HEK293 (cell line): Measurements from ENCODE around the gene MAML3.

ENCODE experiments used
- CTCF ChIA-PET: fragments of 350-600 bp; formaldehyde crosslinking; extraction: SDS; loops from one replicate; lab custom pipeline; 2021; ENCODE audit warnings: antibody characterized with exemption; lab: Yijun Ruan, JAX
- POLR2A ChIA-PET: fragments of 300-600 bp; formaldehyde crosslinking; extraction: SDS; loops from one replicate; lab custom pipeline; 2020; ENCODE audit warnings: antibody characterized with exemption, inconsistent platforms; lab: Yijun Ruan, JAX
- H3K27ac ChIP-seq: fragments of 200-500 bp; sonication (Bioruptor generic); 2 replicates; pipeline ENCODE4 v1.5.1; 2014; ENCODE audit warnings: low read depth, low read length, control low read depth, inconsistent platforms; ENCODE audit errors: extremely low read depth
- H3K36me3 ChIP-seq, 2 experiments: fragments of 200-500 bp in 1 of 2; sonication (Bioruptor generic) in 1 of 2; 1 replicate in 1 of 2; 2 replicates in 1 of 2; pipeline ENCODE4 v1.5.1; 2014 to 2017; ENCODE audit warnings: inconsistent platforms in 2 of 2, low read length in 2 of 2; ENCODE audit not compliant: control insufficient read depth in 2 of 2, insufficient read depth in 1 of 2
- H3K4me1 ChIP-seq: fragments of 200-500 bp; sonication (Bioruptor generic); 2 replicates; pipeline ENCODE4 v1.5.1; 2014; ENCODE audit warnings: mild to moderate bottlenecking, low read length, inconsistent platforms; ENCODE audit not compliant: control insufficient read depth, insufficient read depth
- H3K4me3 ChIP-seq: 2 replicates; pipeline ENCODE4 v1.5.1; 2011; ENCODE audit warnings: low read depth, mild to moderate bottlenecking, control low read depth, low read length, moderate library complexity
- H3K9me3 ChIP-seq: fragments of 200-500 bp; sonication (Bioruptor generic); 2 replicates; pipeline ENCODE4 v1.5.1; 2014; ENCODE audit warnings: low read depth, low read length, inconsistent platforms; ENCODE audit not compliant: control insufficient read depth, insufficient read depth
- BCL6B ChIP-seq: fragments of 450-650 bp; formaldehyde crosslinking; IDR thresholded peaks from 2 replicates; pipeline ENCODE4 v1.5.1; 2017; ENCODE audit warnings: missing biosample characterization, missing genetic modification characterization
- GLI2 ChIP-seq: fragments of 450-650 bp; formaldehyde crosslinking; IDR thresholded peaks from 2 replicates; pipeline ENCODE4; 2017; ENCODE audit warnings: missing biosample characterization, missing genetic modification characterization, low read depth, borderline replicate concordance
- OSR2 ChIP-seq: fragments of 450-650 bp; formaldehyde crosslinking; IDR thresholded peaks from 2 replicates; pipeline ENCODE4 v1.5.1; 2016; ENCODE audit warnings: missing biosample characterization, missing genetic modification characterization
- OVOL3 ChIP-seq: fragments of 450-650 bp; formaldehyde crosslinking; IDR thresholded peaks from 2 replicates; pipeline ENCODE4 v1.5.1; 2016; ENCODE audit warnings: missing biosample characterization, missing genetic modification characterization
- RBAK ChIP-seq: fragments of 450-650 bp; formaldehyde crosslinking; IDR thresholded peaks from 2 replicates; pipeline ENCODE4 v1.5.1; 2016; ENCODE audit warnings: missing biosample characterization, missing genetic modification characterization
- TCF7L2 ChIP-seq: IDR thresholded peaks from 2 replicates; pipeline ENCODE4 v1.6.1; 2011; ENCODE audit warnings: low read depth, mild to moderate bottlenecking, inconsistent platforms, low read length, moderate library complexity, borderline replicate concordance
- TSHZ1 ChIP-seq: fragments of 450-650 bp; formaldehyde crosslinking; IDR thresholded peaks from 2 replicates; pipeline ENCODE4 v1.5.1; 2016; ENCODE audit warnings: missing biosample characterization, missing genetic modification characterization, borderline replicate concordance
- ZBTB48 ChIP-seq: fragments of 450-650 bp; formaldehyde crosslinking; IDR thresholded peaks from 2 replicates; pipeline ENCODE4 v1.5.1; 2016; ENCODE audit warnings: missing biosample characterization, missing genetic modification characterization
- ZBTB8A ChIP-seq: fragments of 450-650 bp; formaldehyde crosslinking; IDR thresholded peaks from 2 replicates; pipeline ENCODE4 v1.5.1; 2016; ENCODE audit warnings: missing biosample characterization, missing genetic modification characterization
- ZEB2 ChIP-seq: fragments of 450-650 bp; formaldehyde crosslinking; IDR thresholded peaks from 2 replicates; pipeline ENCODE4 v1.5.1; 2016; ENCODE audit warnings: missing biosample characterization, missing genetic modification characterization
- ZNF112 ChIP-seq: fragments of 450-650 bp; formaldehyde crosslinking; IDR thresholded peaks from 2 replicates; pipeline ENCODE4 v1.5.0; 2017; ENCODE audit warnings: missing biosample characterization, missing genetic modification characterization
- ZNF133 ChIP-seq: fragments of 450-650 bp; formaldehyde crosslinking; IDR thresholded peaks from 2 replicates; pipeline ENCODE4 v1.5.1; 2016; ENCODE audit warnings: missing biosample characterization, missing genetic modification characterization
- ZNF157 ChIP-seq: fragments of 450-650 bp; formaldehyde crosslinking; IDR thresholded peaks from 2 replicates; pipeline ENCODE4 v1.5.1; 2016; ENCODE audit warnings: missing biosample characterization, missing genetic modification characterization
- ZNF169 ChIP-seq: fragments of 450-650 bp; formaldehyde crosslinking; IDR thresholded peaks from 2 replicates; pipeline ENCODE4 v1.5.1; 2016; ENCODE audit warnings: missing biosample characterization, missing genetic modification characterization
- ZNF2 ChIP-seq: fragments of 450-650 bp; formaldehyde crosslinking; IDR thresholded peaks from 2 replicates; pipeline ENCODE4 v1.5.1; 2016; ENCODE audit warnings: missing biosample characterization, missing genetic modification characterization
- ZNF26 ChIP-seq: fragments of 450-650 bp; formaldehyde crosslinking; IDR thresholded peaks from 2 replicates; pipeline ENCODE4 v1.5.1; 2016; ENCODE audit warnings: missing biosample characterization, missing genetic modification characterization
- ZNF274 ChIP-seq, 2 experiments: fragments of 200-500 bp in 1 of 2; fragments of 450-650 bp in 1 of 2; sonication (Bioruptor generic) in 1 of 2; formaldehyde crosslinking in 1 of 2; IDR thresholded peaks; 2 replicates each; pipeline versions ENCODE4 v1.5.1 to v1.6.1; 2014 to 2016; ENCODE audit warnings: borderline replicate concordance in 1 of 2, inconsistent platforms in 1 of 2, low read length in 1 of 2, missing biosample characterization in 1 of 2, missing genetic modification characterization in 1 of 2
- ZNF280D ChIP-seq: fragments of 450-650 bp; formaldehyde crosslinking; IDR thresholded peaks from 2 replicates; pipeline ENCODE4 v1.5.1; 2016; ENCODE audit warnings: missing biosample characterization, missing genetic modification characterization
- ZNF324 ChIP-seq: fragments of 450-650 bp; formaldehyde crosslinking; IDR thresholded peaks from 2 replicates; pipeline ENCODE4 v1.5.1; 2016; ENCODE audit warnings: missing biosample characterization, missing genetic modification characterization
- ZNF350 ChIP-seq: fragments of 450-650 bp; formaldehyde crosslinking; IDR thresholded peaks from 2 replicates; pipeline ENCODE4 v1.5.0; 2017; ENCODE audit warnings: missing biosample characterization, mild to moderate bottlenecking, missing genetic modification characterization
- ZNF501 ChIP-seq: fragments of 450-650 bp; formaldehyde crosslinking; IDR thresholded peaks from 2 replicates; pipeline ENCODE4 v1.5.1; 2016; ENCODE audit warnings: missing biosample characterization, missing genetic modification characterization
- ZNF560 ChIP-seq: fragments of 450-650 bp; formaldehyde crosslinking; IDR thresholded peaks from 2 replicates; pipeline ENCODE4 v1.5.1; 2017; ENCODE audit warnings: missing biosample characterization, missing genetic modification characterization, borderline replicate concordance
- ZNF701 ChIP-seq: fragments of 450-650 bp; formaldehyde crosslinking; IDR thresholded peaks from 2 replicates; pipeline ENCODE4 v1.5.1; 2016; ENCODE audit warnings: missing biosample characterization, missing genetic modification characterization
- ZNF768 ChIP-seq: fragments of 450-650 bp; formaldehyde crosslinking; IDR thresholded peaks from 2 replicates; pipeline ENCODE4 v1.5.1; 2018; ENCODE audit warnings: missing biosample characterization, mild to moderate bottlenecking, missing genetic modification characterization
- ZNF785 ChIP-seq: fragments of 450-650 bp; formaldehyde crosslinking; IDR thresholded peaks from 2 replicates; pipeline ENCODE4 v1.5.1; 2016; ENCODE audit warnings: missing biosample characterization, missing genetic modification characterization
- ZSCAN5A ChIP-seq: fragments of 450-650 bp; formaldehyde crosslinking; IDR thresholded peaks from 2 replicates; pipeline ENCODE4 v1.5.1; 2016; ENCODE audit warnings: missing biosample characterization, missing genetic modification characterization

The MAML3 gene

GRCh38 chr4:140153718-140154571 lies at the start of gene MAML3 (continued):
- TF ChIP-seq ZNF280D (tag by site-specific recombination) (no peak), ZNF112 (tag by site-specific recombination) (no peak), ZEB2 (peak; percentile 87), ZSCAN5A (peak; percentile 93), ZNF157 (tag by site-specific recombination) (no peak), OSR2 (peak; percentile 76), OVOL3 (no peak; the same call in 1 of the 2 replicates), TCF7L2 (no peak), ZBTB48 (0 out of 2 replicates have a peak, but pooled peaks have one; percentile 41), ZBTB8A (tag by site-specific recombination) (peak; percentile 94), TSHZ1 (tag by site-specific recombination) (peak; percentile 80), ZNF133 (no peak), ZNF701 (tag by site-specific recombination) (no peak), ZNF768 (tag by site-specific recombination) (no peak; the same call in 1 of the 2 replicates), ZNF2 (0 out of 2 replicates have a peak, but pooled peaks have one; percentile 85), ZNF169 (no peak), ZNF274 (IDR thresholded peaks at IDR 0.05; ENCODE audit: low read length) (no peak), ZNF274 (tag by site-specific recombination; IDR thresholded peaks at IDR 0.05; ENCODE audit: borderline replicate concordance) (no peak), ZNF501 (tag by site-specific recombination) (peak; percentile 92; the same call in 1 of the 2 replicates), ZNF324 (no peak), RBAK (tag by site-specific recombination) (no peak)

- Histone ChIP-seq H3K4me3 (no peak overlapping the region), H3K9me3 (no peaks in the 10 kb centered on the region), H3K27ac (no peak overlapping the region), H3K4me1 (no peaks in the 10 kb centered on the region), H3K36me3 (no peaks in the 10 kb centered on the region)
- CTCF ChIA-PET: interaction anchor here (0.6 kb wide), 1 partner anchor 466 kb away, joined by 9 read pairs; no protein-coding TSS in a partner anchor
- TF ChIP-seq GLI2 (tag by site-specific recombination): no peak
- peak; percentile 81 for TF ChIP-seq ZNF26 (tag by site-specific recombination)
- TF ChIP-seq ZNF785 (tag by site-specific recombination): no peak
- no peak for TF ChIP-seq ZNF350
- TF ChIP-seq ZNF560 (tag by site-specific recombination): no peak
- TF ChIP-seq BCL6B (tag by site-specific recombination): no peak
- TF ChIP-seq ZNF112 (tag by site-specific recombination): no peak
- POLR2A ChIA-PET: no interaction called here
These were observed 45.0 kb upstream of the MAML3 start for GRCh38 chr4:140198942-140199341.
